SK-N-MC (cell line): ENCODE measurements around the gene USH1G.

Source experiments
- EZH2 ChIP-seq: fragments of 200-600 bp; sonication (generic); IDR thresholded peaks from one replicate; pipeline ENCODE4 v1.6.1; 2017; ENCODE audit warnings: antibody characterized with exemption
- POLR2AphosphoS5 ChIP-seq: IDR thresholded peaks from 2 replicates; pipeline ENCODE4 v1.6.1; 2012; ENCODE audit warnings: mild to moderate bottlenecking, low read depth, low read length, borderline replicate concordance

GRCh38 chr17:74903034-74903433, 20.0 kb downstream of the USH1G start:
- TF ChIP-seq POLR2AphosphoS5 (no peak), EZH2 (no peak)
